Upper lobe of left lung (tissue), 6 donors: Measurements from ENCODE around the gene EHMT1. TPM values are rescaled to one million over a fixed set of nuclear protein-coding genes. Genes with fewer than 3 reads are reported as not detected.

Experiments used
- ATAC-seq, 2 donors: fragments of 200-7000 bp; cut with Tn5 transposase; one replicate each; pipeline ENCODE4 v1.9.1; 2022; ENCODE audit warnings: mild to moderate bottlenecking in 2 of 2, moderate library complexity in 2 of 2; ENCODE audit not compliant: low FRiP score in 2 of 2
- DNase-seq, 2 donors: peaks; one replicate each; pipeline ENCODE4 v3.0.0-alpha.2; 2019 to 2020
- H3K27ac ChIP-seq, 4 donors: fragments of 200-600 bp; sonication (generic); one replicate each; pipeline ENCODE4 v1.5.1; 2016 to 2019
- H3K27me3 ChIP-seq, 4 donors: fragments of 200-600 bp; sonication (generic); one replicate each; pipeline ENCODE4 v1.5.1; 2017 to 2019
- H3K36me3 ChIP-seq, 4 donors: fragments of 200-600 bp; sonication (generic); one replicate each; pipeline ENCODE4 v1.5.1; 2016 to 2019
- H3K4me1 ChIP-seq, 4 donors: fragments of 200-600 bp; sonication (generic); one replicate each; pipeline ENCODE4 v1.5.1; 2018 to 2019
- H3K4me3 ChIP-seq, 4 donors: fragments of 200-600 bp; sonication (generic); one replicate each; pipeline ENCODE4 v1.5.1; 2017 to 2019; ENCODE audit warnings: mild to moderate bottlenecking in 2 of 4, moderate library complexity in 1 of 4
- H3K9me3 ChIP-seq, 4 donors: fragments of 200-600 bp; sonication (generic); one replicate each; pipeline ENCODE4 v1.5.1; 2018 to 2019
- EP300 ChIP-seq, 4 donors: sonication (generic); formaldehyde crosslinking; IDR thresholded peaks; one replicate each; pipeline ENCODE4 v1.5.1; 2017; ENCODE audit warnings: antibody characterized with exemption in 4 of 4, control low read depth in 2 of 4
- POLR2A ChIP-seq, 4 donors: fragments of 450-650 bp; IDR thresholded peaks; one replicate each; pipeline ENCODE4 v1.5.1; 2016 to 2017; ENCODE audit warnings: antibody characterized with exemption in 4 of 4, mild to moderate bottlenecking in 2 of 4
- POLR2AphosphoS5 ChIP-seq, 2 donors: sonication (generic); formaldehyde crosslinking; IDR thresholded peaks; one replicate each; pipeline ENCODE4 v1.5.1; 2017; ENCODE audit warnings: antibody characterized with exemption in 2 of 2
- WGBS, 2 donors: methylation state at CpG; one replicate each; pipeline ENCODE4 v1.1.5; 2017 to 2018; 5-methylcytosine and 5-hydroxymethylcytosine counted together
- total RNA-seq, 6 donors: library from RNA; depleted of rRNA in 4 of 6; stranded (reverse); fragments of >200 nt in 4 of 6; gene quantifications; one replicate each; pipeline versions ENCODE4 v1.1.0 to v1.2.1, GENCODE V29; 2016 to 2021
- TF ChIP-seq, protein P1 (sequence below), 6 experiments: fragments of 450-650 bp in 4 of 6; fragments of 200-600 bp in 2 of 6; sonication (generic) in 2 of 6; IDR thresholded peaks; one replicate each; pipeline ENCODE4 v1.5.1; 2016 to 2019; ENCODE audit warnings: antibody characterized with exemption in 6 of 6
- donor health status: DM: no; HTN: no; CAD: no; lungs with moderate emphysema.
- donor health status: DM: no; HTN: yes; CAD: no; lungs with severe emphysema.

The EHMT1 gene
- total RNA-seq, 6 donors from 2014 or later = 68.0 to 183 (median 83.6) TPM

DNA sequence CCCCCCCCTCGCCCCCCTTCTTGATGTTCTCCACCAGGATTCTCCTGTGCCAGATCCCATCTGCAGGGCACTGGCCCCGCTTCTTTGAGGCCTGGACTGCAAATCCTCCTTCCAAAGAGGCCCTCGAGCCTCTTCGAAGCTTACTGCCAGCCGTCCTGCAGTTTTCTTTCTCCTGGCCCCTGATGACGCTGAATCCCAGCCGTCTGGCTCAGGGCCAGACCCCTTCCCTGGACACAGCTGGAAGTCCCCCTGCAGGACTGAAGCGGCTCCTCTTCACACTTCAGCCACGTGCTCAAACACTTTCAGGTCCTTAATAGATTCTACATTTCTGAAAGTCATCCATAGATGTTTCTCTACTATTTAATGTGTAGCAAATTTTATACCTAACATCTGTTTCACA lies 121.5 kb downstream of the EHMT1 start:
- no peak for TF ChIP-seq POLR2AphosphoS5 (IDR thresholded peaks at IDR 0.05)
- TF ChIP-seq POLR2A (IDR thresholded peaks at IDR 0.05) = no peak
- TF ChIP-seq, protein P1, sequence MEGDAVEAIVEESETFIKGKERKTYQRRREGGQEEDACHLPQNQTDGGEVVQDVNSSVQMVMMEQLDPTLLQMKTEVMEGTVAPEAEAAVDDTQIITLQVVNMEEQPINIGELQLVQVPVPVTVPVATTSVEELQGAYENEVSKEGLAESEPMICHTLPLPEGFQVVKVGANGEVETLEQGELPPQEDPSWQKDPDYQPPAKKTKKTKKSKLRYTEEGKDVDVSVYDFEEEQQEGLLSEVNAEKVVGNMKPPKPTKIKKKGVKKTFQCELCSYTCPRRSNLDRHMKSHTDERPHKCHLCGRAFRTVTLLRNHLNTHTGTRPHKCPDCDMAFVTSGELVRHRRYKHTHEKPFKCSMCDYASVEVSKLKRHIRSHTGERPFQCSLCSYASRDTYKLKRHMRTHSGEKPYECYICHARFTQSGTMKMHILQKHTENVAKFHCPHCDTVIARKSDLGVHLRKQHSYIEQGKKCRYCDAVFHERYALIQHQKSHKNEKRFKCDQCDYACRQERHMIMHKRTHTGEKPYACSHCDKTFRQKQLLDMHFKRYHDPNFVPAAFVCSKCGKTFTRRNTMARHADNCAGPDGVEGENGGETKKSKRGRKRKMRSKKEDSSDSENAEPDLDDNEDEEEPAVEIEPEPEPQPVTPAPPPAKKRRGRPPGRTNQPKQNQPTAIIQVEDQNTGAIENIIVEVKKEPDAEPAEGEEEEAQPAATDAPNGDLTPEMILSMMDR (IDR thresholded peaks at IDR 0.05) = no peak
- no peak for TF ChIP-seq EP300 (IDR thresholded peaks at IDR 0.05)
- ATAC-seq (no peak), DNase-seq (no peak)
- Histone ChIP-seq H3K36me3 (peaks cover 15 to 23% (median 18%) of the 10 kb centered on the region in 4 donors), H3K4me1 (peaks cover 7 to 10% (median 9%) of the 10 kb centered on the region in 4 donors), H3K27me3 (no peaks in the 10 kb centered on the region), H3K4me3 (no peak overlapping the region), H3K27ac (no peak overlapping the region), H3K9me3 (no peaks in the 10 kb centered on the region)
- WGBS, 2 donors = 52 to 61% methylated on average over 8 to 9 of the region's 9 CpGs

DNA sequence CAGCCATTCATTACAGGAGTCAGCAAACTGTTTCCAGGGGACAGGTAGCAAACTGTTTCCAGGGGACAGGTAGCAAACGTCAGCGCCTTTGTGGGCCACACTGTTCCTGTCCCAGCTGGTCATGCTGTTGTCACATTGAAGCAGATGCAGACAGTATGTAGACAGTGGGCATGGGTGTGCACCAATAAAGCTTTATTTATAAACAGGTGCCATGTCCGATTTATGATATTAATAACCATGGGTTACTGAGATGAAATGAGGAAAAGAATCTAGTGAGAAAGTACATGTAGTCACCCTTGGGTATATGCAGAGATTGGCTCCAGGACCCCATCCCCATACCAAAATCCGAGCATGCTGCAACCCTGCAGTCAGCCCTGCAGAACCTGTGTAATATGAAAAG lies 122.5 kb downstream of the EHMT1 start:
- Histone ChIP-seq H3K36me3 (peaks cover 19 to 33% (median 27%) of the 10 kb centered on the region in 4 donors), H3K4me3 (no peak overlapping the region), H3K4me1 (peaks cover 7 to 10% (median 9%) of the 10 kb centered on the region in 4 donors), H3K27me3 (no peaks in the 10 kb centered on the region), H3K9me3 (no peaks in the 10 kb centered on the region), H3K27ac (no peak overlapping the region)
- WGBS, 2 donors = 95 to 96% methylated on average over 4 of the region's 4 CpGs
- TF ChIP-seq POLR2AphosphoS5 (IDR thresholded peaks at IDR 0.05) (no peak), EP300 (IDR thresholded peaks at IDR 0.05) (no peak), POLR2A (IDR thresholded peaks at IDR 0.05) (no peak)
- TF ChIP-seq, protein P1 (IDR thresholded peaks at IDR 0.05) = no peak
- ATAC-seq (no peak), DNase-seq (no peak)

DNA sequence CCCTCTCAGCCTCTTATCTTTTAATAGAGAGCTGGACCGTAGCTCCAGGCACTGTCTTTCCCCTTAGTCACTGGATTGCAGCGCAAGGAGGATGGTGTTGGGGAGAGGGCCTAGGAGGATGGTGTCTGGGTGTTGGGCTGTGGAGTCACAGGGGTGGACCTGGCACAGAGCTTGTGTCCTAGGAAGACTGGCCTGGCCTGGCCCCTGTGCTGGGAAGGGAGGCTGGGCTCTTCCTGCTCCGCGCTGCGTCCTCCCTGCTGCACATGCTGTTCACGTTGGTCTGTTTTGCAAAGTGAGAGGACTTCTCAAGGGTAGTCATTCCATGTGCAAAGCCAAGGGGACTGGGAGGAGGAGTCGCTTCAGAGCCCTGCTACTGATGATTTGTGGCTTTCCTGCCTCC lies 123.9 kb downstream of the EHMT1 start:
- TF ChIP-seq POLR2AphosphoS5 (IDR thresholded peaks at IDR 0.05) (no peak), POLR2A (IDR thresholded peaks at IDR 0.05) (no peak), EP300 (IDR thresholded peaks at IDR 0.05) (no peak)
- TF ChIP-seq, protein P1 (IDR thresholded peaks at IDR 0.05) = no peak
- peaks cover 7 to 10% (median 9%) of the 10 kb centered on the region in 4 donors for H3K4me1 ChIP-seq
- DNase-seq (no peak), ATAC-seq (no peak)
- peaks cover 19 to 42% (median 27%) of the 10 kb centered on the region in 4 donors for H3K36me3 ChIP-seq
- no peaks in the 10 kb centered on the region for H3K9me3 ChIP-seq
- no peak overlapping the region for H3K27ac ChIP-seq
- H3K27me3 ChIP-seq = no peaks in the 10 kb centered on the region
- WGBS, 2 donors = 89 to 92% methylated on average over 3 to 7 of the region's 7 CpGs
- H3K4me3 ChIP-seq = no peak overlapping the region

DNA sequence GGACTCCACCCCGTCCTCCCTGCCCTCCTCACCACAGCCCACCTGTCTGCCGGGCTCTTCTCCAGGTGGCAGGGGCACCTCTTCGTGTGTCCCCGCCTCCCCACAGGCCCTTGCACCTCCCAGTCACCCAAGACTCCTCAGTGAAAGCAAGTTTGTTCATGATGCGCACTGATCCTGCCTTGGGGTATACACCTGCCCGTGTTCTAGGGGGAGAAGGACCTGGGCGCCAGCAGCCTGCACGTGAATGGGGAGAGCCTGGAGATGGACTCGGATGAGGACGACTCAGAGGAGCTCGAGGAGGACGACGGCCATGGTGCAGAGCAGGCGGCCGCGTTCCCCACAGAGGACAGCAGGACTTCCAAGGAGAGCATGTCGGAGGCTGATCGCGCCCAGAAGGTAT lies 124.9 kb downstream of the EHMT1 start:
- no peak for ATAC-seq
- TF ChIP-seq POLR2A (IDR thresholded peaks at IDR 0.05) (no peak), EP300 (IDR thresholded peaks at IDR 0.05) (no peak), POLR2AphosphoS5 (IDR thresholded peaks at IDR 0.05) (no peak)
- TF ChIP-seq, protein P1 (IDR thresholded peaks at IDR 0.05) = no peak
- Histone ChIP-seq H3K27ac (no peak overlapping the region), H3K4me1 (peaks cover 7 to 10% (median 9%) of the 10 kb centered on the region in 4 donors), H3K9me3 (no peaks in the 10 kb centered on the region), H3K36me3 (peaks cover 19 to 48% (median 32%) of the 10 kb centered on the region in 4 donors), H3K4me3 (no peak overlapping the region), H3K27me3 (no peaks in the 10 kb centered on the region)
- no peak for DNase-seq
- WGBS, 2 donors = 94 to 97% methylated on average over 17 to 19 of the region's 19 CpGs

- WGBS, 2 donors = 89 to 92% methylated on average over 5 to 11 of the region's 11 CpGs
- DNase-seq = no peak
Measured at GRCh38 chr9:137744632-137745183, 125.9 kb downstream of the EHMT1 start.

More at GRCh38 chr9:137744632-137745183, 125.9 kb downstream of the EHMT1 start:
- no peak overlapping the region for H3K27ac ChIP-seq
- peaks cover 5 to 8% (median 6%) of the 10 kb centered on the region in 4 donors for H3K4me1 ChIP-seq
- peaks cover 19 to 48% (median 35%) of the 10 kb centered on the region in 4 donors for H3K36me3 ChIP-seq
- TF ChIP-seq POLR2AphosphoS5 (IDR thresholded peaks at IDR 0.05) = no peak
- TF ChIP-seq, protein P1 (IDR thresholded peaks at IDR 0.05) = no peak
- no peak for TF ChIP-seq POLR2A (IDR thresholded peaks at IDR 0.05)
- TF ChIP-seq EP300 (IDR thresholded peaks at IDR 0.05) = no peak
- H3K9me3 ChIP-seq = no peaks in the 10 kb centered on the region
- ATAC-seq = no peak
- H3K4me3 ChIP-seq = no peak overlapping the region
- H3K27me3 ChIP-seq = no peaks in the 10 kb centered on the region
